ENCODE results near the gene KIR3DL1.
"Not testable (repeated sequence)": the region's sequence is repeated elsewhere in the genome, so short reads cannot be mapped to it uniquely, and the experiment has no call there.

DNA sequence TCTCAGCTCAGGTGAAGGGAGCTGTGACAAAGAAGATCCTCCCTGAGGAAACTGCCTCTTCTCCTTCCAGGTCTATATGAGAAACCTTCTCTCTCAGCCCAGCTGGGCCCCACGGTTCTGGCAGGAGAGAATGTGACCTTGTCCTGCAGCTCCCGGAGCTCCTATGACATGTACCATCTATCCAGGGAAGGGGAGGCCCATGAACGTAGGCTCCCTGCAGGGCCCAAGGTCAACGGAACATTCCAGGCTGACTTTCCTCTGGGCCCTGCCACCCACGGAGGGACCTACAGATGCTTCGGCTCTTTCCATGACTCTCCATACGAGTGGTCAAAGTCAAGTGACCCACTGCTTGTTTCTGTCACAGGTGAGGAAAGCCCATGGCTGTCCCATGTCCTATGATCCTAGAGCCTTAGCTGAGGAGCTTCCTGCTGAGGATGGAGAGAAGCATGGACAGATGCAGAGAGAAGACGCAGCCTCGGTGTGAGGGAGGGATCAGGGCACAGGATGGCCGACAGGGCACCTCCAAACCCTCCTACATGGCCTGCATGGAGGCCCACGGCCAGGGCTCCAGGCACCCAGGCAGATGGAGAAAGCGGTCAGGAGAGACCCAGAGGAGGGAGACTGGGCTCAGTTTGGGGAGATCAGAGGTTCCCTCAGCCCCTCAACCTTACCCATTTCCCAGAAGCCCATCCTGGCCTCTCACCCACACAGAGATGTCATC is 41.0 kb upstream of the KIR3DL1 start:
- TF ChIP-seq POLR2A, POLR2AphosphoS5 (IDR thresholded peaks at IDR 0.05): not testable (repeated sequence)
- TF ChIP-seq, protein P1, sequence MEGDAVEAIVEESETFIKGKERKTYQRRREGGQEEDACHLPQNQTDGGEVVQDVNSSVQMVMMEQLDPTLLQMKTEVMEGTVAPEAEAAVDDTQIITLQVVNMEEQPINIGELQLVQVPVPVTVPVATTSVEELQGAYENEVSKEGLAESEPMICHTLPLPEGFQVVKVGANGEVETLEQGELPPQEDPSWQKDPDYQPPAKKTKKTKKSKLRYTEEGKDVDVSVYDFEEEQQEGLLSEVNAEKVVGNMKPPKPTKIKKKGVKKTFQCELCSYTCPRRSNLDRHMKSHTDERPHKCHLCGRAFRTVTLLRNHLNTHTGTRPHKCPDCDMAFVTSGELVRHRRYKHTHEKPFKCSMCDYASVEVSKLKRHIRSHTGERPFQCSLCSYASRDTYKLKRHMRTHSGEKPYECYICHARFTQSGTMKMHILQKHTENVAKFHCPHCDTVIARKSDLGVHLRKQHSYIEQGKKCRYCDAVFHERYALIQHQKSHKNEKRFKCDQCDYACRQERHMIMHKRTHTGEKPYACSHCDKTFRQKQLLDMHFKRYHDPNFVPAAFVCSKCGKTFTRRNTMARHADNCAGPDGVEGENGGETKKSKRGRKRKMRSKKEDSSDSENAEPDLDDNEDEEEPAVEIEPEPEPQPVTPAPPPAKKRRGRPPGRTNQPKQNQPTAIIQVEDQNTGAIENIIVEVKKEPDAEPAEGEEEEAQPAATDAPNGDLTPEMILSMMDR (IDR thresholded peaks at IDR 0.05), result not testable (repeated sequence)
